WTC11 (cell line): ENCODE data around the gene LECT2.

Experiments used
- CREB1 ChIP-seq: sonication (generic); formaldehyde crosslinking; IDR thresholded peaks from 2 replicates; pipeline ENCODE4 v1.8.0; 2023; ENCODE audit warnings: mild to moderate bottlenecking, missing genetic modification reagents
- CTCF ChIP-seq: fragments of 200-600 bp; IDR thresholded peaks from 2 replicates; pipeline ENCODE4 v1.8.0; 2022; ENCODE audit warnings: antibody characterized with exemption
- ESRRA ChIP-seq: sonication (generic); formaldehyde crosslinking; IDR thresholded peaks from 2 replicates; pipeline ENCODE4 v1.8.1; 2022; ENCODE audit warnings: mild to moderate bottlenecking, missing genetic modification reagents, borderline replicate concordance
- GABPB1 ChIP-seq: sonication (generic); formaldehyde crosslinking; IDR thresholded peaks from 2 replicates; pipeline ENCODE4 v1.8.1; 2023; ENCODE audit warnings: mild to moderate bottlenecking, missing genetic modification reagents
- SP1 ChIP-seq: sonication (generic); formaldehyde crosslinking; conservative IDR thresholded peaks from 2 replicates; pipeline ENCODE4 v1.8.1; 2022; ENCODE audit warnings: missing genetic modification reagents
- TCF7 ChIP-seq: sonication (generic); formaldehyde crosslinking; IDR thresholded peaks from 2 replicates; pipeline ENCODE4 v1.8.0; 2022; ENCODE audit warnings: mild to moderate bottlenecking, low read depth, missing genetic modification reagents, moderate library complexity
- ZNF121 ChIP-seq: sonication (generic); formaldehyde crosslinking; IDR thresholded peaks from 2 replicates; pipeline ENCODE4 v1.8.0; 2023; ENCODE audit warnings: missing genetic modification reagents
- ZNF396 ChIP-seq: fragments of 250-450 bp; sonication (Bioruptor Pico); IDR thresholded peaks from 2 replicates; pipeline ENCODE4 v1.8.0; 2021; ENCODE audit warnings: mild to moderate bottlenecking, moderate library complexity, borderline replicate concordance

- TF ChIP-seq TCF7 (CRISPR knock-in tag): no peak
- TF ChIP-seq GABPB1 (CRISPR knock-in tag): no peak
- no peak for TF ChIP-seq SP1 (CRISPR knock-in tag)
- TF ChIP-seq CREB1 (CRISPR knock-in tag): no peak
- no peak for TF ChIP-seq CTCF
- TF ChIP-seq ZNF121 (CRISPR knock-in tag): no peak
- TF ChIP-seq ESRRA: no peak
- no peak for TF ChIP-seq ZNF396 (CRISPR knock-in tag)
Measured at GRCh38 chr5:135989686-135990085, 34.9 kb upstream of the LECT2 start.
